Fibroblast of lung (primary cell): ENCODE data around the gene TNFRSF9. TPM values are rescaled to one million over a fixed set of nuclear protein-coding genes. Genes with fewer than 3 reads are reported as not detected.
"Not testable (repeated sequence)": the region's sequence is repeated elsewhere in the genome, so short reads cannot be mapped to it uniquely, and the experiment has no call there.

Experiments
- DNase-seq, 2 donors: peaks; one replicate each; pipeline versions ENCODE4 v3.0.0 to v3.0.0-alpha.2; 2010; ENCODE audit warnings: low read depth in 2 of 2
- H2AFZ ChIP-seq: 2 replicates; pipeline ENCODE4 v1.5.1; 2012; ENCODE audit warnings: low read length, control low read depth, inconsistent platforms
- H3K27ac ChIP-seq: 2 replicates; pipeline ENCODE4 v1.5.1; 2011; ENCODE audit warnings: low read length, control low read depth; ENCODE audit not compliant: insufficient read depth
- H3K27me3 ChIP-seq: 2 replicates; pipeline ENCODE4 v1.5.1; 2011; ENCODE audit warnings: mild to moderate bottlenecking, low read length; ENCODE audit not compliant: control insufficient read depth, insufficient read depth
- H3K36me3 ChIP-seq: 2 replicates; pipeline ENCODE4 v1.5.1; 2011; ENCODE audit warnings: low read length; ENCODE audit not compliant: control insufficient read depth, insufficient read depth
- H3K4me1 ChIP-seq: 2 replicates; pipeline ENCODE4 v1.5.1; 2011; ENCODE audit warnings: low read length; ENCODE audit not compliant: control insufficient read depth, insufficient read depth; ENCODE audit errors: extremely low read depth
- H3K4me2 ChIP-seq: 2 replicates; pipeline ENCODE4 v1.5.1; 2011; ENCODE audit warnings: low read length, control low read depth; ENCODE audit not compliant: insufficient read depth; ENCODE audit errors: extremely low read depth
- H3K4me3 ChIP-seq, 4 experiments: fragments of 200-600 bp in 1 of 4; sonication (generic) in 1 of 4; replicated peaks in 1 of 4; 2 replicates each; pipeline ENCODE4 v1.5.1; 2011 to 2016; ENCODE audit warnings: low read length in 4 of 4, low read depth in 3 of 4, mild to moderate bottlenecking in 3 of 4, control low read depth in 2 of 4, inconsistent platforms in 1 of 4, mixed read lengths in 1 of 4; ENCODE audit not compliant: insufficient read depth in 1 of 4; ENCODE audit errors: control extremely low read depth in 1 of 4
- H3K79me2 ChIP-seq: 2 replicates; pipeline ENCODE4 v1.5.1; 2012; ENCODE audit warnings: mild to moderate bottlenecking, low read length, inconsistent platforms; ENCODE audit not compliant: control insufficient read depth, insufficient read depth
- H3K9ac ChIP-seq: 2 replicates; pipeline ENCODE4 v1.5.1; 2011; ENCODE audit warnings: mild to moderate bottlenecking, low read length, control low read depth; ENCODE audit not compliant: insufficient read depth
- H3K9me3 ChIP-seq: 2 replicates; pipeline ENCODE4 v1.5.1; 2012; ENCODE audit warnings: low read depth, low read length; ENCODE audit not compliant: control insufficient read depth, insufficient read depth
- H4K20me1 ChIP-seq: 2 replicates; pipeline ENCODE4 v1.5.1; 2011; ENCODE audit warnings: low read length; ENCODE audit not compliant: control insufficient read depth, insufficient read depth; ENCODE audit errors: extremely low read depth
- EZH2 ChIP-seq: IDR thresholded peaks from 2 replicates; pipeline ENCODE4 v1.5.1; 2012; ENCODE audit warnings: low read length, control low read depth, mild to moderate bottlenecking; ENCODE audit errors: missing control alignments
- polyA plus RNA-seq, 2 donors: library from polyadenylated mRNA; depleted of rRNA in 1 of 2; stranded (reverse) in 1 of 2; unstranded in 1 of 2; fragments of >200 nt; gene quantifications; 2 replicates each; pipeline ENCODE4 v1.2.1, GENCODE V29; 2011 to 2012; ENCODE audit warnings: missing spikeins in 1 of 2
- total RNA-seq: library from RNA; depleted of rRNA; stranded (reverse); fragments of >200 nt; gene quantifications from 2 replicates; pipeline ENCODE4 v1.2.1, GENCODE V29; 2014
- TF ChIP-seq, protein P1 (sequence below), 2 donors: IDR thresholded peaks in 1 of 2; conservative IDR thresholded peaks in 1 of 2; 1 replicate in 1 of 2; 2 replicates in 1 of 2; pipeline ENCODE4 v1.5.1; 2011 to 2012; ENCODE audit warnings: low read length in 2 of 2, control low read depth in 1 of 2, inconsistent platforms in 1 of 2, low read depth in 1 of 2, mild to moderate bottlenecking in 1 of 2

TNFRSF9 gene
- total and polyA plus RNA-seq, 2 donors (not counting 1 experiment from before 2014, with no cell fraction given), result 0.02 TPM; not detected in 1

DNA sequence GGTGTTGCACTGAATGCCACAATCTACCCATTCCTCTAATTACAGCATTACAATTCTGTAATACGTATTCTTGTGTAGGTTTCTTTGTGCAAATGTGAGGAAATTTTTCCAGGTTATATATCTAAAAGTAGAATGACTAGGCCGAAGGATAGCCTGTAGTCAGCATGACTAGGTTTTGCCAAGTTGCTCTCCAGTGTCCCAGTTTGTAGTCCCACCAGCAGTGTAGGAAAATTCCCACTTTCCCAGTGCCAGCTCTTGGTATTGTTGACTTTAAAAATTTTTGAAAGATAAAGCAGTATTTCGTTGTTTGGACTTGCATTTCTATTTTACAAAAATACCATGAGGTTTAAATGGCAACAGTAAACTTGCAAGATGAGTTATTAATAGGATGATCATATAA, 23.8 kb upstream of the TNFRSF9 start:
- peaks cover 44% of the 10 kb centered on the region for H3K79me2 ChIP-seq

DNA sequence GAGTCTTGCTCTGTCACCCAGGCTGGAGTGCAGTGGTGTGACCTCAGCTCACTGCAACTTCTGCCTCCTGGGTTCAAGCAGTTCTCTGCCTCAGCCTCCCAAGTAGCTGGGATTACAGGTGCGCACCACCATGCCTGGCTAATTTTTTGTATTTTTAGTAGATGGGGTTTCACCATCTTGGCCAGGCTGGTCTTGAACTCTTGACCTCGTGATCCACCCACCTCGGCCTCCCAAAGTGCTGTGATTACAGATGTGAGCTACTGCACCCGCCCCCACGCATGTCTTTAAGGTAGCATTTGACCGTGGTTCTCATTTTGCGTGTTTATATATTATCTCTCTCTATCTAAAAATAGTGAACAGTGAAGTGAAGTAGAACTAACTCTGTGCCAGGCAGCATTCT, 23.2 kb upstream of the TNFRSF9 start:
- peaks cover 43% of the 10 kb centered on the region for H3K79me2 ChIP-seq
- H3K36me3 ChIP-seq, result peaks cover 13% of the 10 kb centered on the region
- H4K20me1 ChIP-seq, H2AFZ ChIP-seq, H3K4me3 ChIP-seq, H3K27ac ChIP-seq, H3K4me2 ChIP-seq, DNase-seq, H3K9me3 ChIP-seq, H3K4me1 ChIP-seq, H3K27me3 ChIP-seq, H3K9ac ChIP-seq: not testable (repeated sequence)

More for the DNA sequence above, 23.8 kb upstream of the TNFRSF9 start:
- Histone ChIP-seq H4K20me1 (no peaks in the 10 kb centered on the region), H3K4me1 (peaks cover 2% of the 10 kb centered on the region), H3K4me3 (no peak overlapping the region), H3K27me3 (no peaks in the 10 kb centered on the region), H3K9ac (no peak overlapping the region), H3K36me3 (peaks cover 14% of the 10 kb centered on the region), H2AFZ (no peak overlapping the region), H3K27ac (no peak overlapping the region), H3K9me3 (no peaks in the 10 kb centered on the region), H3K4me2 (no peak overlapping the region)
- no peak for DNase-seq
- TF ChIP-seq, protein P1, sequence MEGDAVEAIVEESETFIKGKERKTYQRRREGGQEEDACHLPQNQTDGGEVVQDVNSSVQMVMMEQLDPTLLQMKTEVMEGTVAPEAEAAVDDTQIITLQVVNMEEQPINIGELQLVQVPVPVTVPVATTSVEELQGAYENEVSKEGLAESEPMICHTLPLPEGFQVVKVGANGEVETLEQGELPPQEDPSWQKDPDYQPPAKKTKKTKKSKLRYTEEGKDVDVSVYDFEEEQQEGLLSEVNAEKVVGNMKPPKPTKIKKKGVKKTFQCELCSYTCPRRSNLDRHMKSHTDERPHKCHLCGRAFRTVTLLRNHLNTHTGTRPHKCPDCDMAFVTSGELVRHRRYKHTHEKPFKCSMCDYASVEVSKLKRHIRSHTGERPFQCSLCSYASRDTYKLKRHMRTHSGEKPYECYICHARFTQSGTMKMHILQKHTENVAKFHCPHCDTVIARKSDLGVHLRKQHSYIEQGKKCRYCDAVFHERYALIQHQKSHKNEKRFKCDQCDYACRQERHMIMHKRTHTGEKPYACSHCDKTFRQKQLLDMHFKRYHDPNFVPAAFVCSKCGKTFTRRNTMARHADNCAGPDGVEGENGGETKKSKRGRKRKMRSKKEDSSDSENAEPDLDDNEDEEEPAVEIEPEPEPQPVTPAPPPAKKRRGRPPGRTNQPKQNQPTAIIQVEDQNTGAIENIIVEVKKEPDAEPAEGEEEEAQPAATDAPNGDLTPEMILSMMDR (conservative IDR thresholded peaks at IDR 0.05 in 1 of 2, IDR thresholded peaks at IDR 0.05 in 1 of 2; ENCODE audit: low read depth in 1 of 2, low read length in 2 of 2), result no peak
- no peak for TF ChIP-seq EZH2

DNA sequence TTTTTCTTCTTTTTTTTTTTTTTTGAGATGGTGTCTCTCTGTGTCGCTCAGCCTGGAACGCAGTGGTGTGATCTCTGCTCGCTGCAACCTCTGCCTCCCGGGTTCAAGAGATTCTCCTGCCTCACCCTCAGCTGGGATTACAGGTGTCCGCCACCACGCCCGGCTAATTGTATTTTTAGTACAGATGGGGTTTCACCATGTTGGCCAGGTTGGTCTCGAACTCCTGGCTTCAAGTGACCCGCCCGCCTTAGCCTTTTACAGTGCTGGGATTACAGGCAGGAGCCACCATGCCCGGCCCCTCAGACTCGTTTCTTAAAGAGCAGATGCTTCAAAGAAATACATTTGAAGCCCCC, 22.7 kb upstream of the TNFRSF9 start:
- H2AFZ ChIP-seq, H3K9me3 ChIP-seq, H3K27ac ChIP-seq, H4K20me1 ChIP-seq, H3K4me3 ChIP-seq, H3K9ac ChIP-seq, H3K36me3 ChIP-seq, H3K4me1 ChIP-seq, H3K27me3 ChIP-seq, DNase-seq, H3K4me2 ChIP-seq: not testable (repeated sequence)
- H3K79me2 ChIP-seq, result peaks cover 42% of the 10 kb centered on the region

DNA sequence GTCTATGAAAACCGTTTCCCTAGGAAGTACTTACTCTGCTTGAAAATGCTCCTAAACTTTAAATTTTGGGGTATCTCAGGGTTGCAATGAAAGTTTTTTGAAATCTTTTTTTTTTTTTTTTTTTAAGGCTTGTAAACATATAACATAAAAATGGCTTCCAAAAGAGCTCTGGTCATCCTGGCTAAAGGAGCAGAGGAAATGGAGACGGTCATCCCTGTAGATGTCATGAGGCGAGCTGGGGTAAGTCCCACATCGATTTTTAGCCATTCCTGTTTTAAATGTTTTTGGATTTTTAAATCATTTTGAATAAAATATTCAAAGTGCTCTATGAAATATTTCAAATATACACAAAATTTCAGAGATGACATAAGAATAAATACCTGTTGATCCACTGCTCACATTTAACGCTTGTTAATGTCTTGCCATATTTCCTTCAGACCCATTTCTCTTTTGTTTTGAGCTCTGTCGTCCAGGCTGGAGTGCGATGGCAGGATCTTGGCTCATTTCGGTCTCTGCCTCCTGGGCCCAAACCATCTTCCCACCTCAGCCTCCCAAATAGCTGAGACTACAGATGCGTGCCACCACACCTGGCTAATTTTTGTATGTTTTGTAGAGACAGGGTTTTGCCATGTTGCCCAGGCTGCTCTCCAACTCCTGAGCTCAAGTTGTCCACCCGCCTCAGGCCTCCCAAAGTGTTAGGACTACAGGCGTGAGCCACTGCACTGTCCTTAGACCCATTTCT, 22.2 kb upstream of the TNFRSF9 start:
- Histone ChIP-seq H4K20me1 (no peaks in the 10 kb centered on the region), H2AFZ (no peak overlapping the region), H3K9ac (no peak overlapping the region), H3K9me3 (no peaks in the 10 kb centered on the region), H3K4me1 (peaks cover 2% of the 10 kb centered on the region), H3K27ac (peak overlapping the region; percentile 89), H3K4me3 (peak overlapping the region; percentile 71 to 96 (median 90)), H3K27me3 (no peaks in the 10 kb centered on the region), H3K79me2 (peaks cover 40% of the 10 kb centered on the region), H3K4me2 (peak overlapping the region; percentile 95), H3K36me3 (peaks cover 9% of the 10 kb centered on the region)
- no peak for DNase-seq
- TF ChIP-seq EZH2, result no peak
- TF ChIP-seq, protein P1 (conservative IDR thresholded peaks at IDR 0.05 in 1 of 2, IDR thresholded peaks at IDR 0.05 in 1 of 2; ENCODE audit: low read depth in 1 of 2, low read length in 2 of 2), result no peak
